Testis (tissue), 2 donors: ENCODE data around the gene TAC3.

Experiments
- POLR2A ChIP-seq: fragments of 450-650 bp; IDR thresholded peaks from one replicate; pipeline ENCODE4 v1.6.1; 2017; ENCODE audit warnings: antibody characterized with exemption, mild to moderate bottlenecking, moderate library complexity
- TF ChIP-seq, protein P1 (sequence below), 3 experiments: fragments of 450-650 bp in 2 of 3; fragments of 200-600 bp in 1 of 3; sonication (generic) in 1 of 3; IDR thresholded peaks; one replicate each; pipeline ENCODE4 v1.5.1; 2016 to 2019; ENCODE audit warnings: antibody characterized with exemption in 3 of 3, mild to moderate bottlenecking in 2 of 3, moderate library complexity in 1 of 3

DNA sequence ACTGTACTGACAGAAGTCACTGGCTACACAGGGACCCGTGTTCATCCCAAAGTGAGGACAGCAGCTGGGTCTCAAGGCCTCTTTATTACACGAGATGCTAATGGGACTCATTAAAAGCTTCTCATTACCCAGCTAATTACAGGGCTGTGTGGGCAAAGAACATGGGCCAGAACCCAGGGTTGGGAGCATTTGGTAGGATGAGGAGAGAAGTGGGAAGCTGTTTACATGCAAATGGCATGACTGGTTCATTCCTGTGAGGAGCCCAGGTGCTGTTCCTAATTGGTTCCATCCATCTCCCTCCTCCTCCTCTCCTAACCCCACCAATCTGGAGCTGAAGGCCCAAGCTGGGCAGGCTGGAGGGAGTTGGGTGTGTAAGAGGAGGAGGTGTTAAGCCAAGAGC is 8.9 kb upstream of the TAC3 start:
- TF ChIP-seq, protein P1, sequence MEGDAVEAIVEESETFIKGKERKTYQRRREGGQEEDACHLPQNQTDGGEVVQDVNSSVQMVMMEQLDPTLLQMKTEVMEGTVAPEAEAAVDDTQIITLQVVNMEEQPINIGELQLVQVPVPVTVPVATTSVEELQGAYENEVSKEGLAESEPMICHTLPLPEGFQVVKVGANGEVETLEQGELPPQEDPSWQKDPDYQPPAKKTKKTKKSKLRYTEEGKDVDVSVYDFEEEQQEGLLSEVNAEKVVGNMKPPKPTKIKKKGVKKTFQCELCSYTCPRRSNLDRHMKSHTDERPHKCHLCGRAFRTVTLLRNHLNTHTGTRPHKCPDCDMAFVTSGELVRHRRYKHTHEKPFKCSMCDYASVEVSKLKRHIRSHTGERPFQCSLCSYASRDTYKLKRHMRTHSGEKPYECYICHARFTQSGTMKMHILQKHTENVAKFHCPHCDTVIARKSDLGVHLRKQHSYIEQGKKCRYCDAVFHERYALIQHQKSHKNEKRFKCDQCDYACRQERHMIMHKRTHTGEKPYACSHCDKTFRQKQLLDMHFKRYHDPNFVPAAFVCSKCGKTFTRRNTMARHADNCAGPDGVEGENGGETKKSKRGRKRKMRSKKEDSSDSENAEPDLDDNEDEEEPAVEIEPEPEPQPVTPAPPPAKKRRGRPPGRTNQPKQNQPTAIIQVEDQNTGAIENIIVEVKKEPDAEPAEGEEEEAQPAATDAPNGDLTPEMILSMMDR (IDR thresholded peaks at IDR 0.05): no peak
- TF ChIP-seq POLR2A: no peak
